K562 (cell line): Measurements from ENCODE around the gene GATA2. TPM values are rescaled to one million over a fixed set of nuclear protein-coding genes. Genes with fewer than 3 reads are reported as not detected.

Experiments used
- ATAC-seq: fragments of 200-7000 bp; cut with Tn5 transposase; 3 replicates; pipeline ENCODE4 v1.9.1; 2020; ENCODE audit warnings: moderate library complexity
- BruUV-seq: library from RNA; stranded (reverse); fragments of 400-500 nt; replicated peaks from 2 replicates; lab custom pipeline; 2021; lab: Mats Ljungman, UMichigan
- CTCF ChIA-PET: fragments of 300-600 bp; formaldehyde crosslinking; extraction: SDS; loops from one replicate; lab custom pipeline; 2021; ENCODE audit warnings: low intra/inter-chr PET ratio; lab: Yijun Ruan, JAX
- POLR2A ChIA-PET: fragments of 300-600, 350-650 bp; sonication (Branson Sonifier 250); formaldehyde crosslinking; extraction: SDS; loops from one replicate; lab custom pipeline; 2021; ENCODE audit warnings: antibody characterized with exemption, inconsistent platforms; lab: Yijun Ruan, JAX
- DNase-seq, 4 experiments: peaks; one replicate each; pipeline versions ENCODE4 v3.0.0 to v3.0.0-alpha.2; 2011 to 2018; ENCODE audit warnings: low spot score in 3 of 4, mixed read lengths in 3 of 4; ENCODE audit errors: extremely low read depth in 1 of 4
- FAIRE-seq: peaks from 2 replicates; lab custom pipeline; 2011; peaks lifted over from hg19 to GRCh38; lab: Jason Lieb, UNC
- H2AFZ ChIP-seq: 2 replicates; pipeline ENCODE4 v1.6.0; 2011; ENCODE audit warnings: low read depth, low read length, control low read depth, inconsistent platforms
- H3K27ac ChIP-seq: fragments of 200-600 bp; 3 replicates; pipeline ENCODE4 v1.8.0; 2011; ENCODE audit warnings: low read depth, mild to moderate bottlenecking, control low read depth, inconsistent platforms, low read length, moderate library complexity, mixed read lengths; ENCODE audit errors: extremely low read depth
- H3K27me3 ChIP-seq, 2 experiments: fragments of 300-600 bp in 1 of 2; 2 replicates in 1 of 2; 3 replicates in 1 of 2; pipeline versions ENCODE4 v1.6.0 to v1.8.0; 2011; ENCODE audit warnings: inconsistent platforms in 2 of 2, low read length in 2 of 2, mild to moderate bottlenecking in 1 of 2, mixed read lengths in 1 of 2, moderate library complexity in 1 of 2; ENCODE audit not compliant: control insufficient read depth in 2 of 2, insufficient read depth in 2 of 2
- H3K36me3 ChIP-seq: fragments of 300-600 bp; 3 replicates; pipeline ENCODE4 v1.8.0; 2011; ENCODE audit warnings: mild to moderate bottlenecking, low read length, inconsistent platforms; ENCODE audit not compliant: control insufficient read depth, insufficient read depth
- H3K4me1 ChIP-seq, 2 experiments: fragments of 200-600 bp in 1 of 2; replicated peaks in 1 of 2; 2 replicates in 1 of 2; 3 replicates in 1 of 2; pipeline versions ENCODE4 v1.5.1 to v1.8.0; 2011; ENCODE audit warnings: inconsistent platforms in 2 of 2, low read length in 2 of 2, mild to moderate bottlenecking in 1 of 2, mixed read lengths in 1 of 2, moderate library complexity in 1 of 2; ENCODE audit not compliant: control insufficient read depth in 2 of 2, insufficient read depth in 2 of 2
- H3K4me2 ChIP-seq: 2 replicates; pipeline ENCODE4 v1.6.1; 2011; ENCODE audit warnings: low read length, control low read depth, inconsistent platforms, mixed read lengths; ENCODE audit not compliant: insufficient read depth
- H3K4me3 ChIP-seq: fragments of 200-600 bp; sonication (generic), shearing (Covaris generic); 2 replicates; pipeline ENCODE4 v1.5.1; 2016; ENCODE audit warnings: control low read depth, inconsistent platforms
- H3K79me2 ChIP-seq: fragments of 200-600 bp; 3 replicates; pipeline ENCODE4 v1.8.0; 2011; ENCODE audit warnings: low read length, inconsistent platforms; ENCODE audit not compliant: control insufficient read depth, insufficient read depth
- H3K9ac ChIP-seq, 2 experiments: 2 replicates each; pipeline versions ENCODE4 v1.6.0 to v1.6.1; 2011; ENCODE audit warnings: low read depth in 2 of 2, low read length in 2 of 2, control low read depth in 1 of 2, inconsistent platforms in 1 of 2, mild to moderate bottlenecking in 1 of 2, mixed read lengths in 1 of 2; ENCODE audit not compliant: insufficient read depth in 1 of 2
- H3K9me1 ChIP-seq: one replicate; pipeline ENCODE4 v1.6.0; 2011; ENCODE audit warnings: inconsistent platforms, mild to moderate bottlenecking, low read length, moderate library complexity; ENCODE audit not compliant: control insufficient read depth, insufficient read depth
- H3K9me3 ChIP-seq: replicated peaks from 2 replicates; pipeline ENCODE4 v1.5.1; 2011; ENCODE audit warnings: low read depth, low read length, inconsistent platforms; ENCODE audit not compliant: control insufficient read depth, insufficient read depth
- H4K20me1 ChIP-seq: replicated peaks from 2 replicates; pipeline ENCODE4 v1.6.1; 2011; ENCODE audit warnings: low read length, inconsistent platforms, mixed read lengths; ENCODE audit not compliant: control insufficient read depth, insufficient read depth
- E2F6 ChIP-seq, 2 experiments: IDR thresholded peaks; 2 replicates each; pipeline ENCODE4 v1.6.1; 2011; ENCODE audit warnings: borderline replicate concordance in 1 of 2, control low read depth in 1 of 2, low read depth in 1 of 2, low read length in 1 of 2, mild to moderate bottlenecking in 1 of 2, mixed read lengths in 1 of 2, moderate library complexity in 1 of 2; ENCODE audit not compliant: insufficient read depth in 1 of 2, insufficient read length in 1 of 2, poor library complexity in 1 of 2, severe bottlenecking in 1 of 2; ENCODE audit errors: extremely low read depth in 1 of 2
- MAZ ChIP-seq, 2 experiments: fragments of 450-650 bp in 1 of 2; sonication (generic) in 1 of 2; formaldehyde crosslinking; IDR thresholded peaks in 1 of 2; conservative IDR thresholded peaks in 1 of 2; 2 replicates each; pipeline versions ENCODE4 v1.4.0 to v1.5.0; 2020; ENCODE audit warnings: mild to moderate bottlenecking in 1 of 2, missing genetic modification reagents in 1 of 2
- NKRF ChIP-seq: fragments of 450-650 bp; IDR thresholded peaks from 2 replicates; pipeline ENCODE4 v1.6.1; 2016; ENCODE audit warnings: borderline replicate concordance
- RBFOX2 ChIP-seq: fragments of 200-400 bp; formaldehyde crosslinking; IDR thresholded peaks from 2 replicates; pipeline ENCODE4 v1.6.1; 2017; ENCODE audit warnings: low read depth, mild to moderate bottlenecking, low read length, moderate library complexity
- YY1 ChIP-seq, 3 experiments: IDR thresholded peaks; 2 replicates each; pipeline ENCODE4 v1.6.1; 2011; ENCODE audit warnings: low read length in 2 of 3, mild to moderate bottlenecking in 2 of 3, moderate library complexity in 2 of 3, borderline replicate concordance in 1 of 3, control low read depth in 1 of 3, low read depth in 1 of 3; ENCODE audit not compliant: insufficient read depth in 3 of 3, insufficient replicate concordance in 2 of 3, control insufficient read depth in 1 of 3, insufficient read length in 1 of 3; ENCODE audit errors: extremely low read depth in 1 of 3
- ZBTB33 ChIP-seq: sonication (generic); formaldehyde crosslinking; IDR thresholded peaks from 2 replicates; pipeline ENCODE4 v1.8.1; 2023; ENCODE audit warnings: mild to moderate bottlenecking, missing genetic modification reagents
- ZFX ChIP-seq: sonication (generic); formaldehyde crosslinking; IDR thresholded peaks from 2 replicates; pipeline ENCODE4 v1.8.0; 2022; ENCODE audit warnings: mild to moderate bottlenecking, missing genetic modification reagents, moderate library complexity
- ZNF146 ChIP-seq: IDR thresholded peaks from one replicate; pipeline ENCODE4 v1.6.1; 2018; ENCODE audit warnings: missing compliant biosample characterization; ENCODE audit not compliant: unreplicated experiment
- WGBS: fragments of 100-300 bp; shearing (Covaris generic); methylation state at CpG from one replicate; pipeline ENCODE4 v1.1.6; 2016; ENCODE audit warnings: low coverage, mixed read lengths; ENCODE audit not compliant: insufficient coverage; ENCODE audit errors: missing lambda C conversion rate; 5-methylcytosine and 5-hydroxymethylcytosine counted together
- in situ Hi-C: fragments of 300-500 bp; cut with MboI; formaldehyde crosslinking; loops from 4 replicates; pipeline ENCODE4 v1.15.0; 2018; ENCODE audit warnings: inconsistent platforms, mixed read lengths
- intact Hi-C: fragments of 100-400 bp; cut with micrococcal nuclease; formaldehyde crosslinking; loops from 2 replicates; pipeline ENCODE4 v1.14.2; 2022
- polyA plus RNA-seq, 8 experiments: library from polyadenylated mRNA; depleted of rRNA in 4 of 8; stranded (reverse) in 5 of 8; unstranded in 3 of 8; fragments of >200 nt; fragmentation: Nextera tagmentation in 2 of 8; fragmentation: Illumina TruSeq in 1 of 8; extraction: Ambion mirVana in 2 of 8; extraction: Trizol in 1 of 8; gene quantifications; 2 replicates each; pipeline versions ENCODE4 v1.2.1 to v1.2.3, GENCODE V29; 2011 to 2014; ENCODE audit warnings: inconsistent platforms in 1 of 8, missing spikeins in 1 of 8
- total RNA-seq, 7 experiments: library from RNA; depleted of rRNA in 6 of 7; stranded (reverse); fragments of >200 nt in 6 of 7; fragmentation: Illumina TruSeq in 2 of 7; extraction: Trizol in 2 of 7; gene quantifications; 2 replicates each; pipeline versions ENCODE4 v1.2.1 to v1.2.3, GENCODE V29; 2011 to 2021; ENCODE audit warnings: low replicate concordance in 1 of 7

The GATA2 gene
- total and polyA plus RNA-seq, 9 of the 15 experiments (the other 6 are each of a cell fraction or from before 2014, with no cell fraction given) = 8.5 to 218 (median 50.8) TPM

GRCh38 chr3:128432301-128432970, 60.6 kb downstream of the GATA2 start:
- ChIA-PET CTCF (no interaction called here), POLR2A (no interaction called here)
- Histone ChIP-seq H3K9ac (peak overlapping the region; percentile 34 to 83; a peak in 3 of 4 replicates), H3K4me2 (peak overlapping the region; percentile 41; the same call in 1 of the 2 replicates), H3K4me3 (0 out of 2 replicates have a peak overlapping the region, but pooled peaks have one; percentile 4), H3K36me3 (no peaks in the 10 kb centered on the region), H3K9me1 (no peaks in the 10 kb centered on the region), H3K27me3 (no peaks in the 10 kb centered on the region), H4K20me1 (no peaks in the 10 kb centered on the region), H3K4me1 (peaks cover 7 to 58% of the 10 kb centered on the region in 2 experiments), H3K79me2 (no peaks in the 10 kb centered on the region), H3K27ac (no peak overlapping the region), H3K9me3 (no peaks in the 10 kb centered on the region), H2AFZ (peak overlapping the region; percentile 72)
- FAIRE-seq = no peak
- no TSS peak for BruUV-seq
- ATAC-seq = peak; percentile 33
- in situ Hi-C loops = no loop called here
- intact Hi-C loops = loop anchor here (10.0 kb wide), 2 partner anchors 152 to 258 kb away; no protein-coding TSS in a partner anchor
- peak in 2 of 4 experiments; percentile 29 to 36 for DNase-seq
- 62% methylated on average over 11 of the region's 43 CpGs for WGBS
- TF ChIP-seq RBFOX2 (peak; percentile 19; the same call in 1 of the 2 replicates), YY1 (IDR thresholded peaks at IDR 0.05; ENCODE audit: borderline replicate concordance in 1 of 3, control insufficient read depth in 1 of 3, extremely low read depth in 1 of 3, insufficient read depth in 3 of 3, insufficient read length in 1 of 3, insufficient replicate concordance in 2 of 3, low read depth in 1 of 3, low read length in 2 of 3) (peak in 1 of 3 experiments; percentile 27), ZFX (CRISPR knock-in tag) (peak; percentile 35; the same call in 1 of the 2 replicates), E2F6 (IDR thresholded peaks at IDR 0.05; ENCODE audit: borderline replicate concordance in 1 of 2, extremely low read depth in 1 of 2, insufficient read depth in 1 of 2, insufficient read length in 1 of 2, low read depth in 1 of 2, low read length in 1 of 2, poor library complexity in 1 of 2, severe bottlenecking in 1 of 2) (peak in 1 of 2 experiments; percentile 7), ZNF146 (CRISPR knock-in tag) (no peak), ZBTB33 (CRISPR knock-in tag) (peak; percentile 91), NKRF (no peak), MAZ (CRISPR knock-in tag; conservative IDR thresholded peaks at IDR 0.05 in 1 of 2, IDR thresholded peaks at IDR 0.05 in 1 of 2) (0 out of 4 replicates have a peak, but pooled peaks of 1 of the 2 experiments have one; percentile 14)
